ENCODE measurements around the gene GHRH.

Gene GHRH

GRCh38 chr20:37261714-37262113 is at the start of gene GHRH:
TSS of gene GHRH (minus strand) at chr20:37261814. CDS start at chr20:37256889, 4,925 bp downstream.
- no peak for DNase-seq (ENCODE audit: low spot score)

- no peak for DNase-seq (ENCODE audit: low spot score)
Measured at GRCh38 chr20:37310951-37311350, 49.3 kb upstream of the GHRH start.

- DNase-seq (ENCODE audit: low spot score), result no peak
Measured at GRCh38 chr20:37309936-37310590, 48.4 kb upstream of the GHRH start.

- no peak for DNase-seq (ENCODE audit: low spot score)
Measured at GRCh38 chr20:37309290-37309689, 47.7 kb upstream of the GHRH start.

GRCh38 chr20:37308086-37309050 is 46.8 kb upstream of the GHRH start:
- DNase-seq (ENCODE audit: low spot score), result no peak

GRCh38 chr20:37305839-37306238 is 44.2 kb upstream of the GHRH start:
- no peak for DNase-seq (ENCODE audit: low spot score)

GRCh38 chr20:37305079-37305478 is 43.5 kb upstream of the GHRH start:
- no peak for DNase-seq (ENCODE audit: low spot score)

- DNase-seq (ENCODE audit: low spot score), result no peak
Measured at GRCh38 chr20:37303637-37304036, 42.0 kb upstream of the GHRH start.

GRCh38 chr20:37302981-37303380 is 41.4 kb upstream of the GHRH start:
- DNase-seq (ENCODE audit: low spot score), result no peak

GRCh38 chr20:37301558-37301957 is 39.9 kb upstream of the GHRH start:
- no peak for DNase-seq (ENCODE audit: low spot score)

- no peak for DNase-seq (ENCODE audit: low spot score)
Measured at GRCh38 chr20:37301120-37301519, 39.5 kb upstream of the GHRH start.

- no peak for DNase-seq (ENCODE audit: low spot score)
Measured at GRCh38 chr20:37299718-37300528, 38.3 kb upstream of the GHRH start.

- no peak for DNase-seq (ENCODE audit: low spot score)
Measured at GRCh38 chr20:37298190-37298939, 36.8 kb upstream of the GHRH start.

GRCh38 chr20:37297066-37297736 is 35.6 kb upstream of the GHRH start:
- DNase-seq (ENCODE audit: low spot score), result peak; percentile 47

- DNase-seq (ENCODE audit: low spot score), result no peak
Measured at GRCh38 chr20:37296371-37296770, 34.8 kb upstream of the GHRH start.

GRCh38 chr20:37295595-37295994 is 34.0 kb upstream of the GHRH start:
- no peak for DNase-seq (ENCODE audit: low spot score)

- DNase-seq (ENCODE audit: low spot score), result no peak
Measured at GRCh38 chr20:37295001-37295400, 33.4 kb upstream of the GHRH start.

- DNase-seq (ENCODE audit: low spot score), result no peak
Measured at GRCh38 chr20:37294262-37294981, 32.8 kb upstream of the GHRH start.

GRCh38 chr20:37293301-37293943 is 31.8 kb upstream of the GHRH start:
- no peak for DNase-seq (ENCODE audit: low spot score)

GRCh38 chr20:37291724-37292126 is 30.1 kb upstream of the GHRH start:
- no peak for DNase-seq (ENCODE audit: low spot score)

Measured in cerebellar cortex (tissue), 1 donor.